Measurements from ENCODE around the gene RASA1.

DNA sequence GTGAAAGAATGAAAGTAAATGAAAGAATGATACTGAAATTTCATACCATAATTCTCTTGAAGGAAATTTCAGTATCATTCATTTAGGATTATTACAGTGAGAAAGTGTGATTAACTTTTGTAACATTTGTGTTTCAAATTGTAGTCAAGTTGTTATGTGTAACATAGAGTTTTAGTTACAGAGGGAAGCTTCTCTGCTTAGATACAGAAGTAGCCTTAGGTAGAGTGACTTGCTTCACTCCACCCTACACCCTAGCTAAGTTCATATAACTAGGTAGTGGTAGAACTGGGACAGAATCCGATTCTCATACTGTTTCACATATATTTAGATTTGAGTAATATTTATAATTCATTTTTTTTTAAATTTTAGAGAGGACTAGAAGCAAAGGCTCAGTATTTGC is 9.0 kb downstream of the RASA1 start:
- TF ChIP-seq EZH2 (IDR thresholded peaks at IDR 0.05; ENCODE audit: insufficient read depth, poor library complexity, severe bottlenecking) (no peak), EZH2phosphoT487 (IDR thresholded peaks at IDR 0.05; ENCODE audit: insufficient read depth, low read depth) (no peak)
